Osteocyte (in vitro differentiated cells): ENCODE results near the gene DKK3. TPM values are rescaled to one million over a fixed set of nuclear protein-coding genes. Genes with fewer than 3 reads are reported as not detected.

Experiments
- DNase-seq: peaks from one replicate; pipeline ENCODE4 v3.0.0; 2021; ENCODE audit warnings: mixed read lengths; ENCODE audit not compliant: unreplicated experiment; ENCODE audit errors: extremely low spot score
- H3K27ac Mint-ChIP-seq: one replicate; pipeline ENCODE4 v1.8.0; 2021; ENCODE audit warnings: mild to moderate bottlenecking, mixed read lengths; ENCODE audit not compliant: unreplicated experiment
- H3K27me3 Mint-ChIP-seq: one replicate; pipeline ENCODE4 v1.8.0; 2021; ENCODE audit warnings: mixed read lengths; ENCODE audit not compliant: unreplicated experiment
- H3K36me3 Mint-ChIP-seq: one replicate; pipeline ENCODE4 v1.8.0; 2021; ENCODE audit warnings: mixed read lengths; ENCODE audit not compliant: unreplicated experiment
- H3K4me1 Mint-ChIP-seq: one replicate; pipeline ENCODE4 v1.8.0; 2021; ENCODE audit warnings: mixed read lengths; ENCODE audit not compliant: unreplicated experiment
- H3K4me3 Mint-ChIP-seq: one replicate; pipeline ENCODE4 v1.8.0; 2021; ENCODE audit warnings: mild to moderate bottlenecking, moderate library complexity, mixed read lengths; ENCODE audit not compliant: unreplicated experiment
- H3K9me3 Mint-ChIP-seq: one replicate; pipeline ENCODE4 v1.8.0; 2021; ENCODE audit warnings: mixed read lengths; ENCODE audit not compliant: unreplicated experiment
- CTCF ChIP-seq: fragments of 200-600 bp; sonication (generic); IDR thresholded peaks from 2 replicates; pipeline ENCODE4 v1.5.0; 2021; ENCODE audit warnings: antibody characterized with exemption, mild to moderate bottlenecking, moderate library complexity
- long read RNA-seq: library from polyadenylated mRNA; unstranded; transcript quantifications from one replicate; pipeline ENCODE4 v2.0.0, GENCODE V29; 2021
- total RNA-seq: library from RNA; stranded (reverse); gene quantifications from 2 replicates; pipeline ENCODE4 v1.2.1, GENCODE V29; 2021

DKK3 gene
- 548 and 587 TPM in 2 replicates for total RNA-seq
- long read RNA-seq, transcript DKK3-202 (8 exons, 2,650 nt) = major isoform, 76 of 1,540 reads
- long read RNA-seq, transcript DKK3-201 (8 exons, 2,636 nt) = minor isoform, 9 of 1,540 reads
- long read RNA-seq, partial matches to known transcripts = 1,306 of 1,540 reads
- long read RNA-seq, other reads (novel, unspliced or antisense) = 148 of 1,540 reads

- no peaks in the 10 kb centered on the region for H3K27me3 Mint-ChIP-seq
- peaks cover 54% of the 10 kb centered on the region for H3K4me1 Mint-ChIP-seq
- H3K36me3 Mint-ChIP-seq = peaks cover 6% of the 10 kb centered on the region
- DNase-seq = no peak
- H3K4me3 Mint-ChIP-seq = peak within 1 kb of the TSS; percentile 91
- no peaks in the 10 kb centered on the region for H3K9me3 Mint-ChIP-seq
- peak within 1 kb of the TSS; percentile 82 for H3K27ac Mint-ChIP-seq
- no peak for TF ChIP-seq CTCF
Measured at GRCh38 chr11:12007769-12008737, at the start of gene DKK3. Gene DKK3, minus strand, starts transcription at chr11:12008626. Its CDS starts 44 bp downstream, at chr11:12008582.

GRCh38 chr11:12057299-12057980 is 49.0 kb upstream of the DKK3 start:
- H3K27ac Mint-ChIP-seq = no peak overlapping the region
- DNase-seq = no peak
- no peaks in the 10 kb centered on the region for H3K36me3 Mint-ChIP-seq
- no peaks in the 10 kb centered on the region for H3K27me3 Mint-ChIP-seq
- H3K4me3 Mint-ChIP-seq = no peak overlapping the region
- H3K4me1 Mint-ChIP-seq = peaks cover 7% of the 10 kb centered on the region
- no peak for TF ChIP-seq CTCF
- H3K9me3 Mint-ChIP-seq = peaks cover 3% of the 10 kb centered on the region

GRCh38 chr11:12056119-12056518 is 47.7 kb upstream of the DKK3 start:
- Mint-ChIP-seq H3K9me3 (peaks cover 3% of the 10 kb centered on the region), H3K27me3 (no peaks in the 10 kb centered on the region), H3K4me3 (no peak overlapping the region), H3K27ac (no peak overlapping the region), H3K36me3 (no peaks in the 10 kb centered on the region), H3K4me1 (peaks cover 10% of the 10 kb centered on the region)
- DNase-seq = no peak
- TF ChIP-seq CTCF = no peak

GRCh38 chr11:12053606-12054361 is 45.4 kb upstream of the DKK3 start:
- peak overlapping the region; percentile 71 for H3K27ac Mint-ChIP-seq

More at GRCh38 chr11:12053606-12054361, 45.4 kb upstream of the DKK3 start:
- peaks cover 29% of the 10 kb centered on the region for H3K4me1 Mint-ChIP-seq
- no peaks in the 10 kb centered on the region for H3K36me3 Mint-ChIP-seq
- no peak overlapping the region for H3K4me3 Mint-ChIP-seq
- H3K9me3 Mint-ChIP-seq = peaks cover 3% of the 10 kb centered on the region
- no peaks in the 10 kb centered on the region for H3K27me3 Mint-ChIP-seq
- DNase-seq = peak; percentile 54
- TF ChIP-seq CTCF = no peak
